Measurements from ENCODE around the gene CMTR1. TPM values are rescaled to one million over a fixed set of nuclear protein-coding genes. Genes with fewer than 3 reads are reported as not detected.
A peak's percentile ranks its signal among the peaks of the same experiment; 100 is the strongest.

Gene CMTR1
- polyA plus RNA-seq, 3 donors from 2014 or later, result 15.8 to 29.6 (median 24.0) TPM

DNA sequence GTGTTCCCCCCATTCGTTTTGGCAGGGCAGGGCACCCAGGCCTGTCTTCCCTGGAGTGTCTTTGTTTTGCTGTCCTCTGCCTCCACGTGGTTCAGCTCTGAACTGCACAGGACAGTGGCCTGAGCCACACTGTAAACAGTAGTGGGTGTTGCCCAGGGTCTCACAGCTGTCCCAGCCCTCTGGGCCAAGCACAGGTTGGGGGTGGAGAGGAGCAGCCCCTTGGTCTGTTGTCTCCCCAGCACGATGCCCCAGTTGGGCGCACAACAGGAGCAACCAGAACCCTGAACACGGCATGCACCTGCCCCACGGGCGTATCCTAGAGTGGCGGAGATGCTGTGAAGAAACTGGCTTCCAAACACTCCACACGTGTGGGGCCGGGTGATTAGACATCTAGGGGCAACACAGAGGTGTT is 52.3 kb downstream of the CMTR1 start:
- no peak overlapping the region for H3K4me3 Mint-ChIP-seq
- H3K27ac Mint-ChIP-seq, result peak overlapping the region in 1 of 6 donors; percentile 31
- DNase-seq, result no peak

DNA sequence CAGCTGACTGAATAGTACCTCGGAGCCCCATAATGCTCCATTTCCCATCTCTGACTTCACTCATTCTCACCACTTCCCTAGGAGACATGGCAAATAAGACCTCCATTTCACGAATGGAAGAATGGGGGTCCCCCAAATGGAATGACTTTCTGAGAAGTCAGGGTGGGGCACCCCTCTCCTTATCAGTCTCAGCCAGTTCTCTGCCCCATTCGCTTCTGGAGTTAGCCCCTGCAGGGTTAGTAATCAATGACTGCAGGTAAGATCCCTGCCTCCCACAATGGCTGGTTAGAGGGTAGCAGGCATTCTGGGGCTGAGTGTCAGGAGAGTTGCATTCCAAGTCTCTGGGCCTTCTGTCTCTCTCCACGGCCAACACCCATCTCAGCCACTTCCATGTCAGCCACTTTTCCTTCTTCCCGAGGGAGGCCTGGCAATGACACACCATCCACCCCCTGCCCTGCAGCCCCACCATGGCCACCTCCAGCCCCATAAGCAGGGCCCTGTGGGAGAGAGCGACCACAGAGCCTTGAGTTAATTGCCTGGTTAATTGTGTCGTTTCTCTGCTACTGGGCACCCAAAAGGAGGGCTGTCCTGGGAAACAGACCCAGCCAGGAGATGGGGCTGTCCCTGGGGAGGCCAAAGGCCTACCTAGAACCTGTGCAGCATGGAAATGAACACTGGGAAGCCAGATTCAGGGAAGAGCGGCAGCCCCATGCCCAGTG is 53.3 kb downstream of the CMTR1 start:
- no peak for DNase-seq
- H3K4me1 Mint-ChIP-seq, result peaks cover 18 to 19% of the 10 kb centered on the region in 2 donors

More for the DNA sequence above, 52.3 kb downstream of the CMTR1 start:
- Mint-ChIP-seq H3K9me3 (no peaks in the 10 kb centered on the region), H3K4me1 (peaks cover 16% of the 10 kb centered on the region in 2 donors), H3K27me3 (ENCODE audit: low read depth in 3 of 3) (peaks cover 2 to 5% (median 3%) of the 10 kb centered on the region in 3 donors), H3K36me3 (peaks cover 0 to 8% (median 0%) of the 10 kb centered on the region in 3 donors)

DNA sequence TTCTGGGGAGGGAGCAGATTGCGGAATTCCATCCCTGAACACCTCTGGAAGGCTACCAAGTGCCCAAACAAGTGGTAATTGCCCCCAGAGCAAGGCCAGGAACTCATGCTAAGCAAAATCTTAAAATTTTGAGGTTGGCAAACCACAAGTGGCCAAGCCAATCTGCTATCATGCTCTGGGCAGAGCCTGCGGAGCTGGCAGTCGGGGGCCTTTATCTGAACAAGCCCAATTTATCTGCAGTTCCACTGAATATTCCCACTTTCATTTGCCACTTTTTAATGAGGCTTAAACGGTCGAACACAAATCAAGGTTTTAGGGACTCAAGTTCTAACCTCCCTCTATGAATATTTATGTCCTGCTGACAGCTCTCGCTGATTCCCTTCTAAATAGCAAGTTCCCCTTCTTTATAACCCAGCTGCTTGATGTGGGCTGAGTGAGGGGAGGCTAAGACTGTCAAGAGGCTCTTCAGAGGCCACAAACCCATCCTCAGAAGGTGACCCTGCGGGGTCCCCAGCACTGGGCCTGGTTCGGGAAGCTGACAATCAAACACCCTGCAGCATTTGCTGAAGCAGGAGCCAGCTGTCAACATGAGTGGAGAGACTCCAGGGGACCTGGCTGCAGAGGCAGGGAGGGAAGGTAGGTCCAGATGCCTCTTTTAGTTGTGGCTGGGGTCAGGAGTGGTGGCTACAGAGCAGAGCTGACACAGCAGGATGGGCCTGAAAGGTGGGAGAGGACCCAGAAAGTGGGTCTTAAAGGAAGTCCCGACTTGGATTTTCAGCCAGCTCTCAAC is 54.8 kb downstream of the CMTR1 start:
- Mint-ChIP-seq H3K4me1 (peaks cover 28 to 30% of the 10 kb centered on the region in 2 donors), H3K27me3 (ENCODE audit: low read depth in 3 of 3) (peaks cover 0 to 3% (median 2%) of the 10 kb centered on the region in 3 donors), H3K36me3 (peaks cover 0 to under 1% (median 0%) of the 10 kb centered on the region in 3 donors), H3K4me3 (no peak overlapping the region), H3K9me3 (no peaks in the 10 kb centered on the region), H3K27ac (peak overlapping the region; percentile 36 to 87 (median 69))
- DNase-seq, result no peak

More for the DNA sequence above, 53.3 kb downstream of the CMTR1 start:
- H3K4me3 Mint-ChIP-seq, result no peak overlapping the region
- H3K27ac Mint-ChIP-seq, result peak overlapping the region in 3 of 6 donors; percentile 24 to 64 (median 31)
- no peaks in the 10 kb centered on the region for H3K9me3 Mint-ChIP-seq
- H3K36me3 Mint-ChIP-seq, result peaks cover 0 to 8% (median 0%) of the 10 kb centered on the region in 3 donors
- H3K27me3 Mint-ChIP-seq (ENCODE audit: low read depth in 3 of 3), result peaks cover 2 to 5% (median 3%) of the 10 kb centered on the region in 3 donors

DNA sequence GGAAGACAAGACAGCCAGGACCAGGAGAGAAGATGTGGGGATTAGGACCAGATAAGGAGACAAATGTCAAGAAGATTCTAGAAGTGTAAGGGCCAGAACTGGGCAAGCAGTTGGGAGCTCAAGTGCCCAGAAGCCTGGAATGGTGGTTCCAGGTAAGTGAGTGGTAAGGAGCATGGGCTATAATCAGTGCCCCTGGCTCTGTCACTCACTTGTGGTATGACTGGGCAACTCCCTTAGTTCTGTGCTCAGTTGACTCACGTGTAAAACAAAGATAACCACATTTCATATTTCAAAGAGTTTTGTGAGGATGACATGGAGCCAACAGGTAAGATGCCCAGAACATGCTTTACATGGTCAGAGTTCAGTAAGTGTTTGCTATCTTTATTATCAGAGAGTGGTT is 55.5 kb downstream of the CMTR1 start:
- peaks cover 28 to 32% of the 10 kb centered on the region in 2 donors for H3K4me1 Mint-ChIP-seq
- H3K27ac Mint-ChIP-seq, result peak overlapping the region in 5 of 6 donors; percentile 8 to 83 (median 67)
- H3K9me3 Mint-ChIP-seq, result no peaks in the 10 kb centered on the region
- DNase-seq, result no peak
- H3K4me3 Mint-ChIP-seq, result no peak overlapping the region
- H3K27me3 Mint-ChIP-seq (ENCODE audit: low read depth in 3 of 3), result peaks cover 0 to 2% (median 1%) of the 10 kb centered on the region in 3 donors
- H3K36me3 Mint-ChIP-seq, result no peaks in the 10 kb centered on the region

DNA sequence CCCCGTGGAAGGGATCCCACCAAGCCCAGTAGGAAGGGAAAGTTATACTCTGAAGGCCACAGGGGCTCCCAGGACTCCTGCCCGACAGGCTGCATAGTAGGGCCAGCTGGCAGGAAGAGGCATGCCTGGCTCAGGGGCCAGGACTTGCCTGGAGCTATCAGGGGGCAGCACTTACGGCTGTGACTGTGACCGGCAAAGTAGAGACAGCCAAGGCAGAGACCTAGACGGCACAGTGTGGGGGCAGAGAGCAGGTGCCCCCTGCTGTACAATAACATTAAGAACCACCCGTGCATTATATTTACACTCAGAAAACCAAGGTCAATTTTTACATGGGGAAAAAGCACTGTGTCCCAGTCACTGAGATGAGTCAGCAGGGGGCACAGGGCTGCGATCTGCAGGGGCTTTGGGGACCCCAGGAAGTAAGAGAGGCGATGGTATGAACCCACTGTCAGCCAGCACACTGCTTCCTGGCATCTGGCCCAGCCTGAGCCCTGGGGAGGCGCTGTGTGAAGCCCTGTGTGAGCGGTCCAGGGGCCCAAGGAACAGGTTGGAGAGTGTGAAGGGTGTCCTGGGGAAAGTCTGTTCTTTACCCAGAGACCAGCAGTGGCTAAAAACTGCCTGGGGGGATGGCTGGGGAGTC is 56.8 kb downstream of the CMTR1 start:
- H3K4me3 Mint-ChIP-seq, result no peak overlapping the region
- DNase-seq, result peak in 1 of 3 donors; percentile 21

DNA sequence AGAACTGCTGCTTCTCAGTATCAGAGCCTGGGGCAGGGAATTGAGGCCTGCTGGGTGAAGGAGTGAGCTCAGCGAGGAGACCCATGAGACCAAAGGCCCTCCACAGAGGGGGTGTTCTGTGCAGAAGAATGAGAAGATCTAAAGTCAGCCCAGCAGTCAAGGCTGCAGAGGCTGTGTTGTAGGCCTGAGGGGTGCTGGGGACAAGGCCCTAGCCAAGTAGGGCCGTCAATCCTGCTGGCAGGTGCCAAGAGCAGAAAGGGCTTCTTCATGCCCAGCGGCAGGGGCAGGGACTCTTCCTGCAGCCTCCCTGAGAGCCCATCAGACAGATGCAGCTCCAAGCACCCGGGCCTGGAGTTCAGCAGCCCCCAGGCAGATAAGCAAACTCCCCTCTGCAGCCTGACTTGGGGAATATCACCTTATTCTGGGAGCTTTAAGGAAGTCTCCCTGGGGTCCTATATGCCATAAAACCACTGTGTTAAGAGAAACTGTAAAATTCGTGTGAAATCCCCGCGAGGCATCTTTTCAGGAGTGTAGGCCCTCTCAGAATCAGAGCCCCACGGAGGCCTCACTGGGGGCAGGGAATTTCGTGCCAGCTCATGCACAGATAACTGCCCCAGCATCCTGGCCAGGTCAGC is 57.6 kb downstream of the CMTR1 start:
- peak overlapping the region in 4 of 6 donors; percentile 72 to 81 (median 76) for H3K27ac Mint-ChIP-seq
- H3K9me3 Mint-ChIP-seq, result no peaks in the 10 kb centered on the region
- no peak for DNase-seq
- peaks cover 0 to 2% (median 0%) of the 10 kb centered on the region in 3 donors for H3K27me3 Mint-ChIP-seq (ENCODE audit: low read depth in 3 of 3)
- peaks cover 28 to 38% of the 10 kb centered on the region in 2 donors for H3K4me1 Mint-ChIP-seq
- no peak overlapping the region for H3K4me3 Mint-ChIP-seq
- H3K36me3 Mint-ChIP-seq, result no peaks in the 10 kb centered on the region

More for the DNA sequence above, 56.8 kb downstream of the CMTR1 start:
- H3K4me1 Mint-ChIP-seq, result peaks cover 28 to 38% of the 10 kb centered on the region in 2 donors
- H3K9me3 Mint-ChIP-seq, result no peaks in the 10 kb centered on the region
- H3K36me3 Mint-ChIP-seq, result no peaks in the 10 kb centered on the region
- peaks cover 0 to 2% (median 0%) of the 10 kb centered on the region in 3 donors for H3K27me3 Mint-ChIP-seq (ENCODE audit: low read depth in 3 of 3)
- H3K27ac Mint-ChIP-seq, result peak overlapping the region; percentile 53 to 81 (median 76)

DNA sequence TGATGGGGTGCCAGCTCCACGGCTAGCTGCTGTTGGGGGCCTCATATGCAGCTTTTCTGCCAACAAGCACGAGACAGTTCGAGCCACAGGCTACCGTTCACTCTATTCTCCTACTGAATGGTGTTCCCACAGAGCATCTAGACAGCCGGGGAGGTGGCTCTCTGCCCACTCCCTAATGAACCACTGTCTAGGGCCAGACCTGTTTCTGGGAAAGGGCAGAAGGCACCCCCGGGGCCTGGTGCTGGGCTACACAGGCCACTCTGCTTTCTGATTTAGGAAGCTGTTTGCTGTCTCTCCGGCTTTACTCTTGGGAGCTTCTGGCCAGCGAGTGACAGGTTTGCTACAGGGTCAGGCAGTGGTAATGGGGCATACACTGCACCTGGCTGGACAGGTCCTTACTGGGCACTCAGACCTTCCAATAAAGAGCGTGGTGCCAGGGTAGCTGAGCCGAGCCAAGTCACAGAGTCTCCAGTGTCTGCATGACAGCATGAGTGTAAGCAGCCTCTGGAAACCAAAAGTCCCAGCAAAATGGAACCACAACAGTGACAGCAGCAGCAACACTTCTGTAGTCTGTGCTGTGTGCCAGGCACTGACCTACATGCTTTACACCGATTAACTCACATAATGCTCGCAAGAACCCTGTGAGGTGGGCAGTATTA is 58.3 kb downstream of the CMTR1 start:
- peaks cover 28 to 38% of the 10 kb centered on the region in 2 donors for H3K4me1 Mint-ChIP-seq
- no peaks in the 10 kb centered on the region for H3K36me3 Mint-ChIP-seq
- no peaks in the 10 kb centered on the region for H3K9me3 Mint-ChIP-seq
- peaks cover 0 to 2% (median 0%) of the 10 kb centered on the region in 3 donors for H3K27me3 Mint-ChIP-seq (ENCODE audit: low read depth in 3 of 3)
- H3K27ac Mint-ChIP-seq, result peak overlapping the region in 1 of 6 donors; percentile 17
- H3K4me3 Mint-ChIP-seq, result no peak overlapping the region
- DNase-seq, result no peak

DNA sequence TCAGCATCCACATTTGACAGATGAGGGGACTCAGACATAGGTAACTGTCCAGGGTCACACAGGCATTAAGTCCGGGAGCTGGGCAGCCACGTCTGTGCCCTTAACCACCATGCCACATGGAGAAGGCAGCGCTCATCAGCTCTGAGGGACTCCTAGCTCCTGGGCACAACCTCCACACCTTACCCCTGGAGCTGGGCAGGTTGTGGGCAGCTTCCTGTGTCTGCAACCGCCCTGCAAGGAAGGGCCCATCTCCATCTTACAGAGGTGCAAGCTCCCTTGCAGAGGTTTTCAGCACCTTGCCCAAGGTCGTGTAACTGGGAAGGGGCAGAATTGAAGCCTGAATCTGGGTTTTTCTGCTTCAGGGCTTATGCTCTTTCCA is 58.8 kb downstream of the CMTR1 start:
- Mint-ChIP-seq H3K27me3 (ENCODE audit: low read depth in 3 of 3) (peaks cover 0 to 2% (median 0%) of the 10 kb centered on the region in 3 donors), H3K4me3 (no peak overlapping the region), H3K27ac (peak overlapping the region in 3 of 6 donors; percentile 18 to 62 (median 46)), H3K36me3 (no peaks in the 10 kb centered on the region), H3K4me1 (peaks cover 28 to 39% of the 10 kb centered on the region in 2 donors), H3K9me3 (no peaks in the 10 kb centered on the region)
- DNase-seq, result no peak

DNA sequence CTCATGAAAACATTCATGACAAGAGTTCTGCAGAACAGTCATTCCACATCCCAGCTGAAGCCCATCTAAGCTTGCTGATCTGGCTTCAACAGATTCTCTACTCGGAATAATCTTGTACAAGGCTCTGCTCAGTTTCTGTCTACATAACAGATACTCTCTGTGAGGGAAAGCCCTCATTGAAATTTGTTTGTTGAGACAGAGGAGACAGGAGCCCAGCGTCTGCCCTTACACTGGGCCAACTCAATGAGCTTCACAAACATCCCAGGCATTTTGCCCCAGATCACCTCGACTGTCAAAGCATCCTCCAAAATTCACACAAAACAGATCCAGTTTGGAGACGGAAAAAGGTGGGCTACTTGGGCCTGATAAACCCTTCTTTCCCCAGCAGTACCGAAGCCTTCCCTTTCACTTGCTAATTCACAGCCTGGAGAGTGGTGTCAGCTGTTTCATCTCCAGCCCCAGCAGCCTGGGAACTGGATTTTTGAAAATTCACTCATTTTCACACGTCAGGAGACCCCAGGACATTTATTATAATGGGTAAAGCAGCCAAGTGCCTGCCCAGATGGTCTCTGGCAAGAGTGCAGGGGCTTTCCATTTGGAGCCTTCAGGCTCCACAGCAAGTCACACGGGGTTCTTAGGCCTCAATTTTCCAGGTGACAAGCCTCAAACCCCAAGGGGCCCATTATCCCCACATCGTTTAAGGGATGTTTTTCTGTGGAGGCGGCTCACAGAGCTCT is 59.4 kb downstream of the CMTR1 start:
- peak overlapping the region in 3 of 6 donors; percentile 18 to 74 (median 64) for H3K27ac Mint-ChIP-seq
- H3K4me3 Mint-ChIP-seq, result no peak overlapping the region
- DNase-seq, result no peak
- H3K9me3 Mint-ChIP-seq, result no peaks in the 10 kb centered on the region
- H3K36me3 Mint-ChIP-seq, result no peaks in the 10 kb centered on the region
- H3K4me1 Mint-ChIP-seq, result peaks cover 28 to 41% of the 10 kb centered on the region in 2 donors
- peaks cover 0 to 2% (median 0%) of the 10 kb centered on the region in 3 donors for H3K27me3 Mint-ChIP-seq (ENCODE audit: low read depth in 3 of 3)

DNA sequence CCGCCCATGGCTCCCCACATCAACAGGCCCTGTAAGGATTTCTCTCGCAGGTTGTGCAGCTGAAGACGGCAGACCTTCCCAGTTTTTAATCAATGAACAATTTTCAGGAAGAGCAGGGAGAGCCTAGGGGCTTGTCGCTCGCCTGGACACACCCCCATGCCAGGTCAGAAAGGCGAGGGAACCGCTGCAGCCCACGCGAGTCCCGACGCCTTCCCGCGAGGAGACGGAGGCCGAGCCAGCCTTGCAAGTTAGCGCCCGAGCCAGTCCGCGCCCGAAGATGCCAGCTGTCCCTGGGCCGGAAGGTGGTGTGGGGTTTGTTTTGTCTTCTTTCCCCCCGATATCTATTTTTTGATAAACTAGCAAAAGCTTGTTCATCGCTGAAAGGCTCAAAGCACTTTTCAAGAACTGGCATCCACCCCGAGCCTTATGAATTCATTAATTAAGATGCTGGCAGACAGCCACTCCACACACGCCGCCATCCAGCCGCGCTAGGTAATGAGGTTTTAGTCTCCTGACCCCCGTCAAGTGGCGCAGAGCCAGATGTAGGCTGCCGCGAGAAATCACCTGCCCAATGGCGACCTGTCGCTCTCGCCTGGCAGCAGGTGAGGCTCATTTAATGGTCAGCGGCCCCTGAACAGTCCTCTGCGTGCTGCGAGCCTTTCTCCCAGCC is 60.1 kb downstream of the CMTR1 start:
- Mint-ChIP-seq H3K27me3 (ENCODE audit: low read depth in 3 of 3) (peaks cover 0 to 2% (median 0%) of the 10 kb centered on the region in 3 donors), H3K4me3 (no peak overlapping the region), H3K27ac (no peak overlapping the region), H3K9me3 (no peaks in the 10 kb centered on the region), H3K4me1 (peaks cover 26 to 41% of the 10 kb centered on the region in 2 donors), H3K36me3 (no peaks in the 10 kb centered on the region)
- DNase-seq, result no peak

DNA sequence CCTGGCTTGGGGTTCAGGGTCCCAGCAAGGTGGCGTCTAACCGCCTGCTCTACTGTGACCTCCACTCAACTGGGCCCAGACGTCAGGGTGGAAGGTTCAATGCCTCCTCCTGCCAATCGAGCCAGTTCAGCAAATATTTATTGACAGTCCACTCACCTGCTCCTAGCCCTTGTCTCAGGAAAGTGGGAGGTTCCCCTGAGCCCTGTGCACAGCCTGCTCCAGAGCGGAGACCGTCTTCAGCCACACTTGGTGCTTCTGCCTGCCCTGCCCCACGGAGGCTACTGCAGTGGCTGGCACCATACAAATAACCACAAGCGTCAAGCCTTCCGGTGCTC is 60.6 kb downstream of the CMTR1 start:
- Mint-ChIP-seq H3K4me1 (peaks cover 26 to 38% of the 10 kb centered on the region in 2 donors), H3K4me3 (no peak overlapping the region), H3K9me3 (no peaks in the 10 kb centered on the region), H3K27ac (no peak overlapping the region), H3K27me3 (ENCODE audit: low read depth in 3 of 3) (peaks cover 0 to 2% (median 2%) of the 10 kb centered on the region in 3 donors), H3K36me3 (no peaks in the 10 kb centered on the region)
- no peak for DNase-seq

Measured in immature natural killer cell (primary cell).